ENCODE data around the gene AGRN.

DNA sequence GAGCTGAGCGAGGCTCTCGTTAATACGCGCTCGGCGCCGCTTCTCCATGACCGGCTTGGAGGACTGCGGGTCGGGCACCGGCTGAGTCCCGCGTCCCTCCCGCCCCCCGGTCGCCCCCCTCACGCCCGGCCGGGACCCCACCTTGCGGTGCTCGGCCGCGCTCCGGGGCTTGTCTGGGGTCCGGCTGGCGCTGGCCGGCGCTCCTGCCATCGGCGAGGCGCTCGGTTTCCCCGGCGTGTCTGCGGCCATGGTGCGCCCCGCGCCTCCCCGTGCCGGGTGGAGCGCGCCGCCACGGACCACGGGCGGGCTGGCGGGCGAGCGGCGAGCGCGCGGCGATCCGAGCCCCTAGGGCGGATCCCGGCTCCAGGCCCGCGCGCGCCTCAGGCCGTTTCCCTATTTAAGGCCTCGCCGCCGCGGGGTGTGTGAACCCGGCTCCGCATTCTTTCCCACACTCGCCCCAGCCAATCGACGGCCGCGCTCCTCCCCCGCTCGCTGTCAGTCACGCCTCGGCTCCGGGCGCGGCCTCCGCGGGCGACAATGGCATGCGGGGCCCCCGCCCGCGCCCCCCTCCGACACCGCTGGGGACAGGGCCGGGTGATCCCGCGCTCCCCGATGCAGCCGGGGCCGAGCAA lies 20.1 kb upstream of the AGRN start, which contains the start of gene HES4:
- TF ChIP-seq, protein P1, sequence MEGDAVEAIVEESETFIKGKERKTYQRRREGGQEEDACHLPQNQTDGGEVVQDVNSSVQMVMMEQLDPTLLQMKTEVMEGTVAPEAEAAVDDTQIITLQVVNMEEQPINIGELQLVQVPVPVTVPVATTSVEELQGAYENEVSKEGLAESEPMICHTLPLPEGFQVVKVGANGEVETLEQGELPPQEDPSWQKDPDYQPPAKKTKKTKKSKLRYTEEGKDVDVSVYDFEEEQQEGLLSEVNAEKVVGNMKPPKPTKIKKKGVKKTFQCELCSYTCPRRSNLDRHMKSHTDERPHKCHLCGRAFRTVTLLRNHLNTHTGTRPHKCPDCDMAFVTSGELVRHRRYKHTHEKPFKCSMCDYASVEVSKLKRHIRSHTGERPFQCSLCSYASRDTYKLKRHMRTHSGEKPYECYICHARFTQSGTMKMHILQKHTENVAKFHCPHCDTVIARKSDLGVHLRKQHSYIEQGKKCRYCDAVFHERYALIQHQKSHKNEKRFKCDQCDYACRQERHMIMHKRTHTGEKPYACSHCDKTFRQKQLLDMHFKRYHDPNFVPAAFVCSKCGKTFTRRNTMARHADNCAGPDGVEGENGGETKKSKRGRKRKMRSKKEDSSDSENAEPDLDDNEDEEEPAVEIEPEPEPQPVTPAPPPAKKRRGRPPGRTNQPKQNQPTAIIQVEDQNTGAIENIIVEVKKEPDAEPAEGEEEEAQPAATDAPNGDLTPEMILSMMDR (conservative IDR thresholded peaks at IDR 0.05), result no peak
- TF ChIP-seq ZFX (IDR thresholded peaks at IDR 0.05), result peak; percentile 78; the same call in 1 of the 2 replicates
